Measurements from ENCODE around the gene WWOX.

GRCh38 chr16:78432451-78432850 lies 333.0 kb downstream of the WWOX start:
- TF ChIP-seq CTCF (conservative IDR thresholded peaks at IDR 0.05 in 1 of 2, IDR thresholded peaks at IDR 0.05 in 1 of 2; ENCODE audit: extremely low read depth in 1 of 2, insufficient read depth in 1 of 2, low read depth in 1 of 2, low read length in 2 of 2): no peak
- TF ChIP-seq EZH2 (IDR thresholded peaks at IDR 0.05; ENCODE audit: borderline replicate concordance, low read length): no peak

All from mammary epithelial cell (primary cell).